HG02763 (cell line): ENCODE results near the gene LRRC27.

ENCODE experiments used
- ATAC-seq: cut with Tn5 transposase; IDR thresholded peaks from one replicate; pipeline ENCODE4 v1.9.1; 2021; ENCODE audit warnings: mild to moderate bottlenecking, moderate library complexity; ENCODE audit not compliant: unreplicated experiment

LRRC27 gene

DNA sequence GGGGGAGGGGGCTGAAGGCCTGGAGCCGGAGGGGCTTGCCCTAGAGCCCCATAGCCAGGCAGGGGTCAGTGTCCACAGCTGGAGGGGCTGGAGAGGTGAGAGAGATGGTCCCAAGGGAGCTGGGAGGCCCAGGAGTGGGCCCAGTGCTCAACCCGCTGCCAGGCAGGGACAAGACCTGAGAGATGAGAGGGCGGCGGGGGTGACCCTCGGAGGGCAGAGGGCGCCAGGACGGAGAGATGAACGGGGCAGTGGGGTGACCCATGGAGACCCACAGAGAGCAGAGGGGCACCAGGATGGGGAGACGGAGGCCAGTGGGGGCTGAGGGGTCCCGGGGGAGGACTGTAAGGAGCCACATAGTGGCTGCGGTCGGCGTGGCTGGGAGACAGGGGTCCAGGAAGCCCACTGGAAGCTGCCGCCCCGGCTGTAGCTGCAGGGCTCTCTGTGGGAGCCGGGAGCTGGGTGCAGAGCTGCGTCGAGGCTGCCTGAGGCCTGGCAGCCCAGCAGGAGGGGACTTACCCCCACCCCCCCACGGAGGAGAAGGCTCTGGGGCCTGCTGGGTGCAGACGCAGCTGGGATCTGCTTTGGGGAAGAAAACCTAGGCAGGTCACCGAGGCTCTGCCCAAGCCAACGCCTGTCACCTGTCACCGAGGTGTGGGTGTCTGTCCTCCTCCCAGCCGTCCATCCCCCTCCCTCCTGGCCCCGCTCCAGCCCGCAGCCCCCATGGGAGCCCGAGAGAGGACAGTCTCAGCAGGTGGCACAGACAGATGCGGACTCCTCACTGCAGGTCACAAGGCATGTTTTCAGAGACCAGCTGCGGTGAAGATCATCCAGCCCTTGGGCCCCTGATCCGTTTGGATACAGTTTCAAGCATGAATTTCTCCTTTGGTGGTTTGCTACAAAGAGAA is 90.1 kb downstream of the LRRC27 start:
- peak; percentile 42 for ATAC-seq

DNA sequence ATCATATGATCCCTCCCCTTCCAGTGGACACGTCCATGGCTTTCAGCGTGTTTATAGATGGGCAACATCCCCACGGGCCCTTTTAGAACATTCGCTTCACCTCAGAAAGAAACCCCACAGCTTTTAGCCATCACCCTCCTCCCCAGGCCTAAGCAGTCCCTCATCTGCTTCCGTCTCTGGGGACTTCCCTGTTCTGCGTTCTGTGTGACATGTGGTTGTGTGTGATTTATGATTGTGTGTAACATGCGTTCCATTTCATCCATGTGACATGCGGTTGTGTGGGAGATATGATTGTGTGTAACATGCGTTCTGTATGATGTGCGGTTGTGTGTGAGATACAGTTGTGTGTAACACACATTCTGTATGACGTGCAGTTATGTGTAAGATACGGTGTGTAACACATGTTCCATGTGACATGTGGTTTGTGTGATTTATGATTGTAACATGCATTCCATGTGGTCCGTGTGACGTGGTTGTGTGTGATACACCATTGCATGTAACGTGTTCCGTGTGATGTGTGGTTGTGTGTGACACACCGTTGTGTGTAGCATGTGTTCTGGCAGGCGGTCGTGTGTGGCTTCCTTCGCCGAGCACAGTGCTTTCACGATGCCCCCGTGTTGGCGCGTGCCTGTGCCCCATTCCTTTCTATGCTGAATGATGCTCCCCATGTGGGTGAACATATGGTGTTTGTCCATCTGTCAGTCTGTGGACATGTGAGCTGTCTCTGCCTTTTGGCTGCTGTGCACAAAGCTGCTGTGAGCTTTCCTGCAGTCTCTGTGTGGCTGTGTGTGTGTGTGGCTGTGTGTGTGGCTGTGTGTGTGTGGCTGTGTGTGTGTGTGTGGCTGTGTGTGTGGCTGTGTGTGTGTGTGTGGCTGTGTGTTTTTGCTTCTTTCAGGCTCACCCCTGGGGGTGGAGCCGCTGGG is 91.2 kb downstream of the LRRC27 start:
- ATAC-seq, result no peak

DNA sequence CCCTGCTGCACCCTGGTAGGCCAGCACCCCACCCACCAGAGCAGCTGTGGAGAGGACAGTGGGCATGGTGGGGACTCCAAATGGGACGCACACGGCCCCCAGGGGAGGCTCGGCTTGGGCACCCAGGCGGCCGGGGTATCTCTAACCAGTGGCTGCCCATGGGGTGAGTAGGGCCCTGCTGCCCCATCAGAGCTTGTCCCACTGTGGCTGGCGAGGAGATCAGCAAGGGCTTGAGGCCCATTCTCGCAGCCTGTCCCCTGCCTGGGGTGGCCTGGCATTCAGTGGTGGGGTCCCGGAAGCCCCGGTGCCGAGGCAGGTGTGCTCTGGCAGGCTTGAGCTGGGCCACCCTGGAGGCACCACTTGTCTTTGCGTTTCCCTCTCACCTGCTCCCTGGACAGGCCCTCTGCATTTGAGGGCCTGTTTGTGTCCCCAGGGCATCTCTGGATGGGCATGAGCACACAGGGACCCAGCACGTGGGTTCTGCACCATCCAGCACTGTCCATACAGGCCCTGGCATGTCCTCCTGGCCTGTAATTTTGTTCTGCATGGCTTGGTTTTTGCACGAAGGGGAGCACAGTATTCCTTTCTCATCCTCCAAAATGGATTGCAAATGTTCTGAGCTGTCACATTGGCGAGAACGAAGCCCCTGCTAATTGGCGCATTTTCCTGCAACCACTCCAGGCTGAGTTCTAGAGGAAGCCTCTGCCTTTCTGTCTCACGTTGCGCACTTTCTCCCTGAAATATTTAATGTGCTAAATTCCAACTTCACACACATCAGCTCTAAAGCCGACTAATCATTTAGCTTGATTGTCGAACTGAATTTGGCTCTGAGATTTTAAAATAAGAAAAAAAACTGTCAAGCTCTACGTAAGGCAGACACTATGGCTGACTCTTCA is 92.2 kb downstream of the LRRC27 start:
- ATAC-seq, result no peak

GRCh38 chr10:132425029-132425756 is 93.2 kb downstream of the LRRC27 start:
- ATAC-seq, result no peak

- no peak for ATAC-seq
Observed at GRCh38 chr10:132425757-132426155, 93.8 kb downstream of the LRRC27 start.

DNA sequence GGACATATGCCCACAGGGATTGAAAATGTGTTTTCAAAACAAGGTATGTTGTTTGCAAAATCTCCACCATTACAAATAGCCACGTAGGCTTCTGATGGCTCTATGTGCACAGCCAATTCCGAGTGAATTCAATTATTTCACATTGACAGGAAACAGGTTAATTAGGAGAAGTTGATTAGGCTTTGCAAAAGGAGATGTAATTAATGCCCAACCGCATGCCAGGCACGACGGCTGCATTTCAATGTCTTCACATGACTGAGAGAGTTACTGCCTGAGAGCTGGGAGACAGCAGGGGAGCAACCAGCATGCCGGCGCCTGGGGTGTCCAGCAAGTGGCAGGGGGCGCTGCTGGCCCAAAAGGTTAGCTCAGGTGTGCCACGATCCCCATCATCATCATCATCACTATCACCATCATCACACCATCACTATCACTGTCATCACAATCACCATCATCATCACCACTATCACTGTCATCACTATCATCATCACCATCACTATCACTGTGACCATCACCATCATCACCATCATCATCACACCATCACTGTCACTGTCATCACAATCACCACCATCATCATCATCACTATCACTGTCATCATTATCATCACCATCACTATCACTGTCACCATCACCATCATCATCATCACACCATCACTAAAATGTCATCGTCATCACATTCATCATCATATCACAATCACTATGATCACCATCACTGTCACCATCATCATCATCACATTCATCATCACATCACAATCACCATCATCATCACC is 95.2 kb downstream of the LRRC27 start:
- ATAC-seq, result no peak

DNA sequence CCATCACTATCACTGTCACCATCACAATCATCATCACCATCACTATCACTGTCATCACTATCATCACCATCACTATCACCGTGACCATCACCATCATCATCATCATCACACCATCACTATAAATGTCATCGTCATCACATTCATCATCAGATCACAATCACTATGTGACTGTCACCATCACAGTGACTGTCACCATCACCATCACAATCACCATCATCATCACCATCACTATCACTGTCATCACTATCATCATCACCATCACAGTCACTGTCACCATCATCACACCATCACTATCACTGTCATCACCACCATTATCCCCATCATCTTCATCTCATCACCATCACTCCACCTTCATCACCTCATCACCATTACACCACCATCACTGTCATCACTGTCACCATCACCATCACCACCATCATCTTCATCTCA is 96.0 kb downstream of the LRRC27 start:
- no peak for ATAC-seq

- ATAC-seq, result no peak
Observed at GRCh38 chr10:132428486-132428995, 96.5 kb downstream of the LRRC27 start.
